Inflammatory macrophage treated with lipopolysaccharide for 1 hour (primary cell): Measurements from ENCODE around the gene ERG.

Experiments used
- DNase-seq, 2 donors: peaks; one replicate each; pipeline ENCODE4 v3.0.0-alpha.2; 2020 to 2022

Gene ERG

GRCh38 chr21:38355992-38356781 lies 142.1 kb downstream of the ERG start:
- peak; percentile 40 to 92 for DNase-seq

GRCh38 chr21:38355353-38355752 lies 142.9 kb downstream of the ERG start:
- DNase-seq, result no peak

- DNase-seq, result no peak
Observed at GRCh38 chr21:38354746-38355145, 143.5 kb downstream of the ERG start.

GRCh38 chr21:38354231-38354630 lies 144.0 kb downstream of the ERG start:
- no peak for DNase-seq

- peak; percentile 34 to 89 for DNase-seq
Observed at GRCh38 chr21:38352536-38353219, 145.6 kb downstream of the ERG start.

- DNase-seq, result peak; percentile 11 to 18
Observed at GRCh38 chr21:38351961-38352521, 146.2 kb downstream of the ERG start.

GRCh38 chr21:38351176-38351959 lies 146.9 kb downstream of the ERG start:
- no peak for DNase-seq

GRCh38 chr21:38350684-38351083 lies 147.6 kb downstream of the ERG start:
- DNase-seq, result no peak

- DNase-seq, result no peak
Observed at GRCh38 chr21:38349977-38350376, 148.3 kb downstream of the ERG start.

GRCh38 chr21:38349111-38349746 lies 149.0 kb downstream of the ERG start:
- DNase-seq, result no peak

GRCh38 chr21:38346286-38346685 lies 152.0 kb downstream of the ERG start:
- DNase-seq, result no peak

GRCh38 chr21:38343691-38344090 lies 154.6 kb downstream of the ERG start:
- no peak for DNase-seq

- no peak for DNase-seq
Observed at GRCh38 chr21:38342739-38343138, 155.5 kb downstream of the ERG start.

- no peak for DNase-seq
Observed at GRCh38 chr21:38341546-38342012, 156.7 kb downstream of the ERG start.

- no peak for DNase-seq
Observed at GRCh38 chr21:38340131-38340530, 158.1 kb downstream of the ERG start.

GRCh38 chr21:38337793-38338192 lies 160.5 kb downstream of the ERG start:
- no peak for DNase-seq

- no peak for DNase-seq
Observed at GRCh38 chr21:38334866-38335265, 163.4 kb downstream of the ERG start.

GRCh38 chr21:38333301-38334272 lies 164.7 kb downstream of the ERG start:
- DNase-seq, result peak in 1 of 2 donors; percentile 18

- no peak for DNase-seq
Observed at GRCh38 chr21:38330666-38331065, 167.6 kb downstream of the ERG start.
